SJCRH30 (cell line): ENCODE data around the gene FXYD2. TPM values are rescaled to one million over a fixed set of nuclear protein-coding genes. Genes with fewer than 3 reads are reported as not detected.

Experiments
- DNase-seq, 2 experiments: peaks; one replicate each; pipeline ENCODE4 v3.0.0-alpha.2; 2015 to 2020
- H3K27ac ChIP-seq: fragments of 250-450 bp; sonication (Bioruptor Pico); 2 replicates; pipeline ENCODE4 v1.5.1; 2020; ENCODE audit warnings: mild to moderate bottlenecking, moderate library complexity
- H3K27me3 ChIP-seq: fragments of 250-450 bp; sonication (Bioruptor Pico); 2 replicates; pipeline ENCODE4 v1.5.1; 2020; ENCODE audit warnings: mild to moderate bottlenecking, moderate library complexity
- H3K36me3 ChIP-seq: fragments of 250-450 bp; sonication (Bioruptor Pico); 2 replicates; pipeline ENCODE4 v1.5.1; 2020; ENCODE audit warnings: mild to moderate bottlenecking, moderate library complexity
- H3K4me1 ChIP-seq: fragments of 250-450 bp; sonication (Bioruptor Pico); 2 replicates; pipeline ENCODE4 v1.5.1; 2020; ENCODE audit warnings: mild to moderate bottlenecking, moderate library complexity
- H3K4me3 ChIP-seq: fragments of 250-450 bp; sonication (Bioruptor Pico); 2 replicates; pipeline ENCODE4 v1.5.1; 2020; ENCODE audit warnings: mild to moderate bottlenecking, moderate library complexity
- H3K9me3 ChIP-seq: fragments of 250-450 bp; sonication (Bioruptor Pico); replicated peaks from 2 replicates; pipeline ENCODE4 v1.5.1; 2020; ENCODE audit warnings: mild to moderate bottlenecking, moderate library complexity
- total RNA-seq: library from RNA; depleted of rRNA; stranded (reverse); fragments of >200 nt; shearing (Covaris generic); gene quantifications from 2 replicates; pipeline ENCODE4 v1.2.3, GENCODE V29; 2014

The FXYD2 gene
- total RNA-seq, 1 experiment from 2014 or later, result 0.14 TPM

- Histone ChIP-seq H3K27me3 (no peaks in the 10 kb centered on the region), H3K27ac (no peak overlapping the region), H3K36me3 (no peaks in the 10 kb centered on the region), H3K9me3 (no peaks in the 10 kb centered on the region), H3K4me3 (no peak overlapping the region), H3K4me1 (peaks cover 7% of the 10 kb centered on the region)
- no peak for DNase-seq
Measured at GRCh38 chr11:117834068-117834810, 9.7 kb upstream of the FXYD2 start.

DNA sequence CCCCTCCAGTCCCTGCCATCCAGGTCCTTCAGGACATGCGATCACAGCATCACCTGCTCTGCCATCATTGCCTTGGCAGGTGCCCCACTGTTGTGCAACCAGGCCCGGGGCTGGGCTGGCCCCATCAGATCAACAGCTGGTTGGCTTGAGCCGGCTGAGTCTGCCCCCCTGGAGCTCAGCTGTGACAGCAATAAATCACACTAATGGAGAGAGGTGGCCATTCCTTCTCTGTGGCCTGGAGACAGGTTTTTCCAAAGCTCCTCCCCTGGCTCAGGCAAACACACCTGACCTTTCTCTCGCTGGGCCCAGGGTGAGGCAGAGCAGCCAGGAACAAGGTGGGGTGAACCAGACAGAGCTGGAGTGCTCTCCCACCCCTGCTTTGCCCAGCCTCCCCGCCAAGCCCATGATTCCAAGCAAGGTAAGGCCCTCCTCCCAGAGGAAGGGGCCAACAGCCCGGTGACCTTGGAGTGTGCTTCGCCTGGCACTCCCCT is 8.9 kb upstream of the FXYD2 start:
- peak; percentile 45 to 57 for DNase-seq
- Histone ChIP-seq H3K36me3 (no peaks in the 10 kb centered on the region), H3K4me1 (peaks cover 13% of the 10 kb centered on the region), H3K4me3 (no peak overlapping the region), H3K27me3 (no peaks in the 10 kb centered on the region), H3K27ac (no peak overlapping the region), H3K9me3 (no peaks in the 10 kb centered on the region)

DNA sequence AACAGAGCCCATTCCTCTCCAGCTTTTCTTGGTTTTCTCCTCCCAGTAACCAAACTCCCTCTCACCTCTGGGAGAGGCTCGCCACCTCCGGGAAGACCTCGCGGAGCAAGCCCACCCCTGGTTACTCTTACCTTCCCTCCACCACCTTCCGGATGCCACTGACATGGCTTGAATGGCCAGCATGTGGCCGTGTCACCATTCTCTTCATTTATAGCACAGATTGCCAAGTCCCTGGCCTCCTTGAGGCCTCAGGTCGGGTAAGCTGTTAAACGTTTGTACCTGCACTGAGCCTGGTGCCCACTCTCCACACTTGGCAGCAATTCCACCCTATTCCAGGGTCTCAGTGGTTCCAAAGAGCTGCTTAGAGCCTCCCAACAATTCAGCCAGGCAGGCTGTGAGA is 8.0 kb upstream of the FXYD2 start:
- Histone ChIP-seq H3K4me3 (no peak overlapping the region), H3K4me1 (peaks cover 20% of the 10 kb centered on the region), H3K27ac (no peak overlapping the region), H3K9me3 (no peaks in the 10 kb centered on the region), H3K36me3 (no peaks in the 10 kb centered on the region), H3K27me3 (no peaks in the 10 kb centered on the region)
- DNase-seq, result no peak

DNA sequence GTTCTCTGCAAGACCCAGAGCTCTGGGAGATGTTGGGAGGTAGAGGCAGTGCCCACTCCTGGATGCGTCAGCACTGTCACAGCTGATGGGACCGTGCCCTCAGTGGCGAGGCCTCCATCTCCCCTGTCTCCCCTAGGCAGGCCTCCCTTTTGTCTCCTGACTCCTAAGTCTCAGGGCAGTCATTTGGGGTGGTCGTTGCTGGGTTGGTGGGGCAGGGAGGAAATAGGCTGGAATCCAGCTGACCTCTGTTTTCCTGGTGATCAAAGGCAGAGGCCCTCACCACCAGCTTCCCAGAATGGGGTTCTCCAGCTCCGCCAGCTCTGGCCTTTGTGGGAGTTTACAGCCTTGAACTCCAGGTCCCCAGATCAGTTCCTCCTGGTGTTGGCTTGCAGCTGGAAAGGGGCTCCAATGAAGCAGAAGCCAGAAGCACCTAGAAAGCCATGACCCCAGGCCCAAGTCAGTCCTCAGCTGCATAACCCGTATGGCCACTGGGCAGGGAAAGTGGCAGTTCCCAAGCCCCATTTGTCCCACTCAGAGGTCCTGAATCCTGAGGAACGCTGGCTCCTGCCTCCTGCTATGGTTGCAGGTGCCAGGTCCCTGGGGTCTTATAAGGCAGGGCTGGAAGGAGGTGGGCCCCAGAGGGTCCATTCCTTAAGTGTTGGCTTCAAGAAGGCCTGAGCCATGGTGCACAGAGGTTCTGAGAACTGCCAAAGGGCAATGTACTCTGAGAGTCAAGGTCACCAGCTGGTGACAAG is 7.3 kb upstream of the FXYD2 start:
- Histone ChIP-seq H3K4me3 (no peak overlapping the region), H3K36me3 (no peaks in the 10 kb centered on the region), H3K27ac (no peak overlapping the region), H3K9me3 (no peaks in the 10 kb centered on the region), H3K27me3 (no peaks in the 10 kb centered on the region), H3K4me1 (peaks cover 22% of the 10 kb centered on the region)
- DNase-seq, result no peak

- no peaks in the 10 kb centered on the region for H3K36me3 ChIP-seq
- H3K4me1 ChIP-seq, result peaks cover 22% of the 10 kb centered on the region
- H3K27ac ChIP-seq, result no peak overlapping the region
- no peak overlapping the region for H3K4me3 ChIP-seq
- no peaks in the 10 kb centered on the region for H3K9me3 ChIP-seq
- no peak for DNase-seq
- no peaks in the 10 kb centered on the region for H3K27me3 ChIP-seq
Measured at GRCh38 chr11:117830674-117831351, 6.3 kb upstream of the FXYD2 start.

DNA sequence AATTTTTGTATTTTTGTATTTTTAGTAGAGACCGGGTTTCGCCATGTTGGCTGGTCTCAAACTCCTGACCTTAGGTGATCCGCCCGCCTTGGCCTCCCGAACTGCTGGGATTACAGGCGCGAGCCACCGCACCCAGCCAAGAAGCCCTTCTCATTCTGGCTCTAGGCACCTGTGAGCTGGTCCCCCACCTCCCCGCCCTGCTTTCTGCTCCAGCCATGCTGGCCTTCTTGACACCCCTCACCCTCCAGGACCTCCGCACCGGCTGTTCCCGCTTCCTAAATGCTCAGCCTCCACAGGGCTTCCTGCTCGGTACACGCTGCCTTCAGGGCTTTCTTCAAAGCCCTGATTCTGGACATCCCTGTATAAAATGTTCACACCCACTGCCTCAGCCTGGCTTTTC is 5.5 kb upstream of the FXYD2 start:
- H3K27me3 ChIP-seq, result no peaks in the 10 kb centered on the region
- no peaks in the 10 kb centered on the region for H3K9me3 ChIP-seq
- peaks cover 22% of the 10 kb centered on the region for H3K4me1 ChIP-seq
- H3K4me3 ChIP-seq, result no peak overlapping the region
- no peaks in the 10 kb centered on the region for H3K36me3 ChIP-seq
- DNase-seq, result no peak
- H3K27ac ChIP-seq, result no peak overlapping the region

DNA sequence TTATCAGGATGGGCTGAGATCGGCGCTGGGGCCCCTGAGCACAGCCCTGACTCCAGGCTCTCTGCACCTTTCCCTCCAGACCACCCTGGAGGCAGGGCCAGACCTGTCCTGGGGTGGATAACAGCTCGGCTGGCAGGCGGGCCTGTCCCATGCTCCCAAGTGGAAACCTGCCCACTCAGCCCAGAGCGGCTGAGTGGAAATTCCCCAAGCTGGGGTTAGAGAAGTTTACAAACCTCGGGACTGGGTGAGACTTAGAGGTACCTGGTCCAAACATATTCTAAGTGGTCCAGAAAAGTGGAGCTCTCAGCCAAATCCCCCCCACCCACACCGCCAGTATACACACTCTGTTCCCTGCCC is 4.8 kb upstream of the FXYD2 start:
- no peaks in the 10 kb centered on the region for H3K9me3 ChIP-seq

GRCh38 chr11:117828611-117829368 is 4.2 kb upstream of the FXYD2 start:
- no peaks in the 10 kb centered on the region for H3K9me3 ChIP-seq
- H3K4me1 ChIP-seq, result peaks cover 24% of the 10 kb centered on the region
- H3K4me3 ChIP-seq, result no peak overlapping the region
- peak overlapping the region; percentile 42 for H3K27ac ChIP-seq
- no peaks in the 10 kb centered on the region for H3K27me3 ChIP-seq
- DNase-seq, result peak; percentile 85 to 86
- H3K36me3 ChIP-seq, result no peaks in the 10 kb centered on the region

More for the DNA sequence above, 4.8 kb upstream of the FXYD2 start:
- Histone ChIP-seq H3K36me3 (no peaks in the 10 kb centered on the region), H3K4me1 (peaks cover 22% of the 10 kb centered on the region), H3K27me3 (no peaks in the 10 kb centered on the region), H3K4me3 (no peak overlapping the region), H3K27ac (no peak overlapping the region)
- no peak for DNase-seq

- H3K27ac ChIP-seq, result no peak overlapping the region
- DNase-seq, result peak in 1 of 2 experiments; percentile 39
- peaks cover 23% of the 10 kb centered on the region for H3K4me1 ChIP-seq
- H3K9me3 ChIP-seq, result no peaks in the 10 kb centered on the region
- no peaks in the 10 kb centered on the region for H3K36me3 ChIP-seq
- H3K4me3 ChIP-seq, result no peak overlapping the region
- no peaks in the 10 kb centered on the region for H3K27me3 ChIP-seq
Measured at GRCh38 chr11:117827521-117828511, 3.3 kb upstream of the FXYD2 start.

- H3K27ac ChIP-seq, result no peak overlapping the region
- no peak for DNase-seq
- no peaks in the 10 kb centered on the region for H3K36me3 ChIP-seq
- peaks cover 23% of the 10 kb centered on the region for H3K4me1 ChIP-seq
- no peaks in the 10 kb centered on the region for H3K27me3 ChIP-seq
- H3K9me3 ChIP-seq, result no peaks in the 10 kb centered on the region
- H3K4me3 ChIP-seq, result no peak overlapping the region
Measured at GRCh38 chr11:117826832-117827231, 2.3 kb upstream of the FXYD2 start.

- Histone ChIP-seq H3K27ac (no peak overlapping the region), H3K4me3 (no peak overlapping the region), H3K9me3 (no peaks in the 10 kb centered on the region), H3K36me3 (no peaks in the 10 kb centered on the region), H3K4me1 (peaks cover 23% of the 10 kb centered on the region), H3K27me3 (no peaks in the 10 kb centered on the region)
- DNase-seq, result no peak
Measured at GRCh38 chr11:117826190-117826570, 1.6 kb upstream of the FXYD2 start.

DNA sequence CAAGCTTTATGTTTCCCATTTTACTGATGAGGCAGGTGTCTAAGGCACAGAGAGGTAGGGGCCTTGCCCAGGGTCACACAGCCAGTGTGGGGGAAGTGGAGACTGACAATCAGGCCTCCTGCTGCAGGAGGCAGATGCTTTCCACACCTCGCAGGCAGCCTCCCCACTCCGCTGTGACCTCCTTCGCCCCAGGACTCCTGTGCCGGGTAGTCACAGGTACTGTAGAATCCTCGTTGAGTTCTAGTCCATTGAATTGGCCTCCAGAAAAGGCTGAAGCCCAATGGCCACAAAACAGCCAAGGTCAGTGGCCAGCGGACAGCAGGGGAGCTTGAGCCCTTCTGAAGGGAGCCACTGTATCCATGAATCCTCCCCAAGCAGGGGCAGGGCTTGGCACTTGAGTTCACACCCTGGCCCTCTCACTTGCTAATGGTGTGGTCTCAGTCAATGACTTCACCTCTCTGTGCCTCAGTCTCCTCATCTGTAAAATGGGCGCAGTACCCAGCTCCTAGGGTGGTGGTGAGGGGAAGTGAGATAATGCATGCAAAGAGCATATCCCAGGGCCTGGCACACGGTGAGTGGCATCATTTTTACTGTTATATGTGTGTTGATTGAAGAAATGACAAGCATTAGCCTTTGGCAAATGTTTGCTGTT is 1.1 kb upstream of the FXYD2 start:
- Histone ChIP-seq H3K27me3 (no peaks in the 10 kb centered on the region), H3K4me3 (no peak overlapping the region), H3K27ac (no peak overlapping the region), H3K9me3 (no peaks in the 10 kb centered on the region), H3K36me3 (no peaks in the 10 kb centered on the region), H3K4me1 (peaks cover 23% of the 10 kb centered on the region)
- DNase-seq, result no peak

GRCh38 chr11:117823946-117824420 is 561 bp downstream of the FXYD2 start:
- Histone ChIP-seq H3K27ac (no peak overlapping the region), H3K27me3 (no peaks in the 10 kb centered on the region), H3K4me3 (no peak overlapping the region), H3K9me3 (no peaks in the 10 kb centered on the region), H3K36me3 (no peaks in the 10 kb centered on the region), H3K4me1 (peaks cover 20% of the 10 kb centered on the region)
- no peak for DNase-seq
